HepG2 (cell line): ENCODE measurements around the gene C9orf50. TPM values are rescaled to one million over a fixed set of nuclear protein-coding genes. Genes with fewer than 3 reads are reported as not detected.
A peak's percentile ranks its signal among the peaks of the same experiment; 100 is the strongest.

ENCODE experiments used
- ELF4 ChIP-seq: sonication (generic); formaldehyde crosslinking; IDR thresholded peaks from 2 replicates; pipeline ENCODE4 v1.5.0; 2020; ENCODE audit warnings: missing genetic modification reagents, mild to moderate bottlenecking, moderate library complexity, borderline replicate concordance
- HHEX ChIP-seq: IDR thresholded peaks from 2 replicates; pipeline ENCODE4 v1.6.1; 2016; ENCODE audit warnings: control low read depth
- HOXA7 ChIP-seq: sonication (generic); formaldehyde crosslinking; IDR thresholded peaks from 2 replicates; pipeline ENCODE4 v1.8.1; 2022; ENCODE audit warnings: mild to moderate bottlenecking, missing genetic modification reagents, moderate library complexity
- NCOA5 ChIP-seq: sonication (generic); formaldehyde crosslinking; IDR thresholded peaks from 2 replicates; pipeline ENCODE4 v1.4.0; 2020; ENCODE audit warnings: missing genetic modification reagents
- NR3C1 ChIP-seq: sonication (generic); formaldehyde crosslinking; IDR thresholded peaks from 2 replicates; pipeline ENCODE4 v1.4.0; 2020; ENCODE audit warnings: missing genetic modification reagents
- RBM39 ChIP-seq: fragments of 200-400 bp; formaldehyde crosslinking; IDR thresholded peaks from one replicate; pipeline ENCODE4 v1.6.1; 2018; ENCODE audit warnings: antibody characterized with exemption, mild to moderate bottlenecking, low read depth, low read length; ENCODE audit not compliant: poor library complexity, severe bottlenecking
- TBX3 ChIP-seq: fragments of 450-650 bp; IDR thresholded peaks from 2 replicates; pipeline ENCODE4 v1.6.1; 2017; ENCODE audit warnings: antibody characterized with exemption, mild to moderate bottlenecking, inconsistent platforms, borderline replicate concordance
- THAP8 ChIP-seq: sonication (generic); formaldehyde crosslinking; IDR thresholded peaks from 2 replicates; pipeline ENCODE4 v1.5.1; 2020; ENCODE audit warnings: missing genetic modification reagents, mild to moderate bottlenecking, borderline replicate concordance
- ZFP37 ChIP-seq: sonication (generic); formaldehyde crosslinking; IDR thresholded peaks from 2 replicates; pipeline ENCODE4 v1.4.0; 2020; ENCODE audit warnings: missing genetic modification reagents, borderline replicate concordance
- ZNF124 ChIP-seq: sonication (generic); formaldehyde crosslinking; IDR thresholded peaks from 2 replicates; pipeline ENCODE4 v1.4.0; 2020; ENCODE audit warnings: missing genetic modification reagents
- ZNF17 ChIP-seq: sonication (generic); formaldehyde crosslinking; IDR thresholded peaks from 2 replicates; pipeline ENCODE4 v1.5.0; 2020; ENCODE audit warnings: mild to moderate bottlenecking, missing genetic modification reagents
- ZNF367 ChIP-seq: sonication (generic); formaldehyde crosslinking; IDR thresholded peaks from 2 replicates; pipeline ENCODE4 v1.4.0; 2020; ENCODE audit warnings: missing genetic modification reagents, borderline replicate concordance
- ZNF432 ChIP-seq: sonication (generic); formaldehyde crosslinking; IDR thresholded peaks from 2 replicates; pipeline ENCODE4 v1.5.0; 2020; ENCODE audit warnings: missing genetic modification reagents, mild to moderate bottlenecking, borderline replicate concordance
- ZNF550 ChIP-seq: sonication (generic); formaldehyde crosslinking; IDR thresholded peaks from 2 replicates; pipeline ENCODE4 v1.4.0; 2020; ENCODE audit warnings: mild to moderate bottlenecking, missing genetic modification reagents, borderline replicate concordance
- ZNF552 ChIP-seq: sonication (generic); formaldehyde crosslinking; IDR thresholded peaks from 2 replicates; pipeline ENCODE4 v1.9.0; 2022; ENCODE audit warnings: missing genetic modification reagents, mild to moderate bottlenecking, borderline replicate concordance
- ZNF558 ChIP-seq: sonication (generic); formaldehyde crosslinking; IDR thresholded peaks from 2 replicates; pipeline ENCODE4 v1.9.0; 2022; ENCODE audit warnings: mild to moderate bottlenecking, missing genetic modification reagents, borderline replicate concordance
- ZNF646 ChIP-seq: sonication (generic); formaldehyde crosslinking; IDR thresholded peaks from 2 replicates; pipeline ENCODE4 v1.9.0; 2021; ENCODE audit warnings: mild to moderate bottlenecking, missing genetic modification reagents
- ZNF691 ChIP-seq: sonication (generic); formaldehyde crosslinking; IDR thresholded peaks from 2 replicates; pipeline ENCODE4 v1.4.0; 2020; ENCODE audit warnings: missing genetic modification reagents, low read depth, mild to moderate bottlenecking, borderline replicate concordance
- ZNF704 ChIP-seq: sonication (generic); formaldehyde crosslinking; IDR thresholded peaks from 2 replicates; pipeline ENCODE4 v1.8.1; 2023; ENCODE audit warnings: mild to moderate bottlenecking, inconsistent platforms, moderate library complexity, missing genetic modification reagents, borderline replicate concordance
- polyA plus RNA-seq, 8 experiments: library from polyadenylated mRNA; depleted of rRNA in 3 of 8; stranded (reverse) in 7 of 8; unstranded in 1 of 8; fragments of >200 nt; fragmentation: Illumina TruSeq in 4 of 8; extraction: Trizol in 4 of 8; gene quantifications; 2 replicates each; pipeline versions ENCODE4 v1.2.1 to v1.2.3, GENCODE V29; 2011 to 2016; ENCODE audit warnings: low read depth in 4 of 8, missing spikeins in 1 of 8, mixed read lengths in 1 of 8; ENCODE audit not compliant: insufficient read depth in 1 of 8
- total RNA-seq, 5 experiments: library from RNA; depleted of rRNA; stranded (reverse); fragments of >200 nt; fragmentation: Illumina TruSeq; extraction: Trizol; gene quantifications; 2 replicates each; pipeline ENCODE4 v1.2.3, GENCODE V29; 2016; ENCODE audit warnings: low read depth in 1 of 5

Gene C9orf50
- total and polyA plus RNA-seq, 2 of the 13 experiments (the other 11 are each of a cell fraction or from before 2014, with no cell fraction given), result not detected

- TF ChIP-seq ZNF704 (peak; percentile 76; the same call in 1 of the 2 replicates), ZNF432 (CRISPR knock-in tag) (no peak), ZNF552 (CRISPR knock-in tag) (peak; percentile 83; the same call in 1 of the 2 replicates), ZNF550 (0 out of 2 replicates have a peak, but pooled peaks have one; percentile 85), HOXA7 (CRISPR knock-in tag) (no peak), ZNF691 (peak; percentile 97; the same call in 1 of the 2 replicates), ZNF646 (CRISPR knock-in tag) (no peak), NR3C1 (CRISPR knock-in tag) (no peak), ZFP37 (CRISPR knock-in tag) (no peak; the same call in 1 of the 2 replicates), THAP8 (CRISPR knock-in tag) (peak; percentile 54; the same call in 1 of the 2 replicates), ELF4 (CRISPR knock-in tag) (no peak), ZNF17 (no peak), ZNF558 (peak; percentile 73; the same call in 1 of the 2 replicates), NCOA5 (no peak), ZNF367 (no peak; the same call in 1 of the 2 replicates), TBX3 (no peak), ZNF124 (CRISPR knock-in tag) (no peak; the same call in 1 of the 2 replicates), RBM39 (peak; percentile 90), HHEX (CRISPR knock-in tag) (no peak)
Observed at GRCh38 chr9:129641750-129642585, 21.1 kb upstream of the C9orf50 start, which contains the start of gene ASB6 (continued).
